Posterior vena cava (tissue), 2 donors: Measurements from ENCODE around the gene TP53RK. TPM values are rescaled to one million over a fixed set of nuclear protein-coding genes. Genes with fewer than 3 reads are reported as not detected.
A peak's percentile ranks its signal among the peaks of the same experiment; 100 is the strongest.

ENCODE experiments used
- DNase-seq: peaks from one replicate; pipeline ENCODE4 v3.0.0-alpha.2; 2020; ENCODE audit warnings: low spot score
- intact Hi-C, 2 donors: fragments of 100-400 bp; cut with DNase I; formaldehyde crosslinking; loops; one replicate each; pipeline versions ENCODE4 v1.14.1 to v1.14.2; 2022 to 2023
- total RNA-seq, 2 donors: library from RNA; stranded (reverse); fragmentation: NEBNext Ultra II Directional; extraction: Animal tissue kit (Norgen Biotek cat#: 25700); gene quantifications; one replicate each; pipeline ENCODE4 v1.2.1, GENCODE V29; 2021
- donor health status: DM: yes; HTN: yes; CAD: no.
- donor health status: DM: yes; HTN: yes; CAD: no.

The TP53RK gene
- total RNA-seq, 2 donors from 2014 or later: 9.5 to 12.4 TPM

GRCh38 chr20:46709459-46710152, 20.4 kb upstream of the TP53RK start, which contains the start of gene SLC2A10:
Gene SLC2A10 (plus strand): TSS chr20:46709649. CDS start chr20:46709737, 88 bp downstream.
- intact Hi-C loops: no loop called here
- DNase-seq: peak; percentile 87

- intact Hi-C loops: no loop called here
- DNase-seq: no peak
These were observed 19.8 kb upstream of the TP53RK start for GRCh38 chr20:46709055-46709458.

GRCh38 chr20:46708172-46708860, 19.1 kb upstream of the TP53RK start:
- intact Hi-C loops: no loop called here

GRCh38 chr20:46706242-46706641, 17.0 kb upstream of the TP53RK start:
- DNase-seq: no peak
- intact Hi-C loops: no loop called here

More at GRCh38 chr20:46708172-46708860, 19.1 kb upstream of the TP53RK start:
- no peak for DNase-seq

- intact Hi-C loops: no loop called here
- DNase-seq: no peak
These were observed 16.1 kb upstream of the TP53RK start for GRCh38 chr20:46705378-46705729.

GRCh38 chr20:46704714-46705377, 15.6 kb upstream of the TP53RK start:
- no peak for DNase-seq

GRCh38 chr20:46703435-46703834, 14.2 kb upstream of the TP53RK start:
- DNase-seq: no peak
- intact Hi-C loops: no loop called here

More at GRCh38 chr20:46704714-46705377, 15.6 kb upstream of the TP53RK start:
- intact Hi-C loops: no loop called here

- intact Hi-C loops: no loop called here
- no peak for DNase-seq
These were observed 13.4 kb upstream of the TP53RK start for GRCh38 chr20:46702447-46703203.

GRCh38 chr20:46701986-46702385, 12.7 kb upstream of the TP53RK start:
- no peak for DNase-seq
- intact Hi-C loops: no loop called here

GRCh38 chr20:46701556-46701955, 12.3 kb upstream of the TP53RK start:
- intact Hi-C loops: no loop called here

GRCh38 chr20:46701057-46701456, 11.8 kb upstream of the TP53RK start:
- DNase-seq: no peak
- intact Hi-C loops: no loop called here

More at GRCh38 chr20:46701556-46701955, 12.3 kb upstream of the TP53RK start:
- DNase-seq: no peak

GRCh38 chr20:46700481-46700880, 11.2 kb upstream of the TP53RK start:
- DNase-seq: no peak
- intact Hi-C loops: no loop called here

- intact Hi-C loops: no loop called here
- no peak for DNase-seq
These were observed 10.6 kb upstream of the TP53RK start for GRCh38 chr20:46699651-46700359.

- no peak for DNase-seq
- intact Hi-C loops: no loop called here
These were observed 9.5 kb upstream of the TP53RK start for GRCh38 chr20:46698788-46699187.

- no peak for DNase-seq
- intact Hi-C loops: no loop called here
These were observed 7.6 kb upstream of the TP53RK start for GRCh38 chr20:46696791-46697279.

- DNase-seq: no peak
- intact Hi-C loops: no loop called here
These were observed 6.6 kb upstream of the TP53RK start for GRCh38 chr20:46695892-46696291.

- no peak for DNase-seq
- intact Hi-C loops: no loop called here
These were observed 5.2 kb upstream of the TP53RK start for GRCh38 chr20:46694484-46694883.

- DNase-seq: no peak
- intact Hi-C loops: no loop called here
These were observed 2.0 kb upstream of the TP53RK start for GRCh38 chr20:46691196-46691595.
